Fibroblast of pulmonary artery (primary cell): Measurements from ENCODE around the gene RBM34.

Experiments
- DNase-seq: peaks from one replicate; pipeline ENCODE4 v3.0.0-alpha.2; 2010; ENCODE audit warnings: low read depth
- H3K4me3 ChIP-seq: replicated peaks from 2 replicates; pipeline ENCODE4 v1.5.1; 2011; ENCODE audit warnings: low read depth, mild to moderate bottlenecking, control low read depth, low read length, moderate library complexity
- CTCF ChIP-seq: IDR thresholded peaks from 2 replicates; pipeline ENCODE4 v1.5.1; 2011; ENCODE audit warnings: mild to moderate bottlenecking, control low read depth, low read length, inconsistent platforms; ENCODE audit errors: missing control alignments

The RBM34 gene

GRCh38 chr1:235129774-235130570 is 31.1 kb downstream of the RBM34 start:
- no peak for TF ChIP-seq CTCF

GRCh38 chr1:235128456-235129328 is 32.4 kb downstream of the RBM34 start, which contains the start of gene TOMM20:
TSS of gene TOMM20 (minus strand) at chr1:235128837. CDS start at chr1:235128715, 122 bp downstream.
- H3K4me3 ChIP-seq, result peak within 1 kb of the TSS; percentile 82
- TF ChIP-seq CTCF, result no peak
- peak; percentile 99 for DNase-seq

More at GRCh38 chr1:235129774-235130570, 31.1 kb downstream of the RBM34 start:
- no peak overlapping the region for H3K4me3 ChIP-seq
- no peak for DNase-seq

- TF ChIP-seq CTCF, result no peak
- H3K4me3 ChIP-seq, result peak overlapping the region; percentile 82
- peak; percentile 27 for DNase-seq
These were observed 33.2 kb downstream of the RBM34 start for GRCh38 chr1:235127732-235128455.

GRCh38 chr1:235127203-235127602 is 33.8 kb downstream of the RBM34 start:
- no peak for TF ChIP-seq CTCF
- H3K4me3 ChIP-seq, result peak overlapping the region; percentile 82
- DNase-seq, result no peak

- DNase-seq, result no peak
- H3K4me3 ChIP-seq, result no peak overlapping the region
- no peak for TF ChIP-seq CTCF
These were observed 36.4 kb downstream of the RBM34 start for GRCh38 chr1:235124665-235125064.

- no peak for DNase-seq
- no peak for TF ChIP-seq CTCF
- no peak overlapping the region for H3K4me3 ChIP-seq
These were observed 36.9 kb downstream of the RBM34 start for GRCh38 chr1:235124111-235124510.
